GM19035 (cell line): ENCODE results near the gene MGAT5.

ENCODE experiments used
- ATAC-seq: cut with Tn5 transposase; IDR thresholded peaks from one replicate; pipeline ENCODE4 v1.9.1; 2021; ENCODE audit not compliant: unreplicated experiment

Gene MGAT5

GRCh38 chr2:134491771-134492441, 238.0 kb downstream of the MGAT5 start:
- ATAC-seq: no peak

- ATAC-seq: no peak
These were observed 239.9 kb downstream of the MGAT5 start for GRCh38 chr2:134493797-134494196.

- ATAC-seq: no peak
These were observed 244.8 kb downstream of the MGAT5 start for GRCh38 chr2:134498654-134499053.

- ATAC-seq: no peak
These were observed 245.5 kb downstream of the MGAT5 start for GRCh38 chr2:134499307-134499926.

- no peak for ATAC-seq
These were observed 246.5 kb downstream of the MGAT5 start for GRCh38 chr2:134500211-134500935.

- ATAC-seq: no peak
These were observed 247.7 kb downstream of the MGAT5 start for GRCh38 chr2:134501476-134502091.

- no peak for ATAC-seq
These were observed 248.2 kb downstream of the MGAT5 start for GRCh38 chr2:134502104-134502503.
